Naive thymus-derived CD4-positive, alpha-beta T cell (primary cell): ENCODE results near the gene LMOD2. TPM values are rescaled to one million over a fixed set of nuclear protein-coding genes. Genes with fewer than 3 reads are reported as not detected.

Experiments
- ATAC-seq: fragments of 150-1000 bp; cut with Tn5 transposase; 2 replicates; pipeline ENCODE4 v1.10.0; 2021; ENCODE audit warnings: mild to moderate bottlenecking, moderate library complexity
- CTCF ChIA-PET: fragments of 350-600 bp; sonication (Branson Sonifier 250); formaldehyde crosslinking; loops from one replicate; lab custom pipeline; 2021; ENCODE audit warnings: antibody characterized with exemption; lab: Charles Lee
- POLR2A ChIA-PET: fragments of 350-600 bp; sonication (Branson Sonifier 250); formaldehyde crosslinking; loops from one replicate; lab custom pipeline; 2021; ENCODE audit warnings: antibody characterized with exemption, inconsistent platforms; lab: Charles Lee
- DNase-seq, 9 donors: peaks; one replicate each; pipeline versions ENCODE4 v3.0.0 to v3.0.0-alpha.2; 2020 to 2022; ENCODE audit warnings: mixed read lengths in 1 of 9
- H3K27ac ChIP-seq: one replicate; pipeline ENCODE4 v1.7.0; 2013; ENCODE audit warnings: mild to moderate bottlenecking, low read depth, low read length, moderate library complexity
- H3K27me3 ChIP-seq, 2 donors: one replicate each; pipeline ENCODE4 v1.7.0; 2013; ENCODE audit warnings: low read length in 2 of 2, mild to moderate bottlenecking in 2 of 2, moderate library complexity in 2 of 2; ENCODE audit not compliant: control insufficient read depth in 2 of 2, insufficient read depth in 2 of 2
- H3K36me3 ChIP-seq, 3 experiments: 1 replicate in 2 of 3; 2 replicates in 1 of 3; pipeline ENCODE4 v1.7.0; 2013; ENCODE audit warnings: low read length in 3 of 3, mild to moderate bottlenecking in 3 of 3, moderate library complexity in 1 of 3; ENCODE audit not compliant: insufficient read depth in 3 of 3, control insufficient read depth in 2 of 3
- H3K4me1 ChIP-seq, 2 donors: one replicate each; pipeline ENCODE4 v1.7.0; 2013; ENCODE audit warnings: low read length in 2 of 2, mild to moderate bottlenecking in 2 of 2, moderate library complexity in 1 of 2; ENCODE audit not compliant: control insufficient read depth in 2 of 2, insufficient read depth in 2 of 2
- H3K4me3 ChIP-seq: 2 replicates; pipeline ENCODE4 v1.7.0; 2013; ENCODE audit warnings: mild to moderate bottlenecking, low read length
- H3K9me3 ChIP-seq, 3 experiments: 1 replicate in 2 of 3; 2 replicates in 1 of 3; pipeline ENCODE4 v1.7.0; 2013; ENCODE audit warnings: low read length in 3 of 3; ENCODE audit not compliant: control insufficient read depth in 2 of 3
- H3K27ac Mint-ChIP-seq, 9 donors: one replicate each; pipeline ENCODE4 v1.8.0; 2020 to 2022; ENCODE audit warnings: mixed read lengths in 9 of 9, mild to moderate bottlenecking in 8 of 9, moderate library complexity in 5 of 9, inconsistent platforms in 2 of 9
- H3K27me3 Mint-ChIP-seq, 5 donors: one replicate each; pipeline ENCODE4 v1.8.0; 2021 to 2022; ENCODE audit warnings: mixed read lengths in 5 of 5, mild to moderate bottlenecking in 1 of 5
- H3K36me3 Mint-ChIP-seq, 5 donors: one replicate each; pipeline ENCODE4 v1.8.0; 2020 to 2022; ENCODE audit warnings: mixed read lengths in 5 of 5, mild to moderate bottlenecking in 3 of 5, inconsistent platforms in 1 of 5
- H3K4me1 Mint-ChIP-seq, 7 donors: one replicate each; pipeline ENCODE4 v1.8.0; 2020 to 2022; ENCODE audit warnings: mixed read lengths in 7 of 7, mild to moderate bottlenecking in 3 of 7, inconsistent platforms in 1 of 7
- H3K4me3 Mint-ChIP-seq, 10 donors: one replicate each; pipeline ENCODE4 v1.8.0; 2020 to 2022; ENCODE audit warnings: mild to moderate bottlenecking in 10 of 10, mixed read lengths in 10 of 10, moderate library complexity in 6 of 10, inconsistent platforms in 2 of 10
- H3K9me3 Mint-ChIP-seq, 11 donors: one replicate each; pipeline ENCODE4 v1.8.0; 2020 to 2022; ENCODE audit warnings: mixed read lengths in 11 of 11, mild to moderate bottlenecking in 4 of 11, inconsistent platforms in 1 of 11, moderate library complexity in 1 of 11
- intact Hi-C, 2 donors: fragments of 100-400 bp; cut with micrococcal nuclease; formaldehyde crosslinking; loops; one replicate each; pipeline ENCODE4 v1.15.1; 2023
- polyA plus RNA-seq, 2 donors: library from polyadenylated mRNA; unstranded; fragments of 300-500 nt; fragmentation: Illumina TruSeq; gene quantifications; one replicate each; pipeline ENCODE4 v1.2.3, GENCODE V29; 2021
- total RNA-seq, 6 experiments: library from RNA in 5 of 6; stranded (reverse) in 5 of 6; gene quantifications; 1 replicate in 5 of 6; 2 replicates in 1 of 6; pipeline ENCODE4 v1.2.3 and lab custom pipeline; 2021 to 2026

The LMOD2 gene
- total and polyA plus RNA-seq, 7 experiments from 2014 or later = 0.13 to 0.44 TPM; not detected in 5

GRCh38 chr7:123616223-123616622, 39.4 kb upstream of the LMOD2 start:
- POLR2A ChIA-PET = no interaction called here
- Mint-ChIP-seq H3K4me3 (no peak overlapping the region), H3K9me3 (peaks cover 0 to 1% (median 0%) of the 10 kb centered on the region in 11 donors), H3K4me1 (no peaks in the 10 kb centered on the region), H3K27ac (no peak overlapping the region), H3K36me3 (no peaks in the 10 kb centered on the region), H3K27me3 (peaks cover 5 to 39% (median 26%) of the 10 kb centered on the region in 5 donors)
- Histone ChIP-seq H3K4me3 (no peak overlapping the region), H3K27ac (no peak overlapping the region), H3K9me3 (no peaks in the 10 kb centered on the region), H3K36me3 (no peaks in the 10 kb centered on the region), H3K4me1 (no peaks in the 10 kb centered on the region), H3K27me3 (no peaks in the 10 kb centered on the region)
- ATAC-seq = no peak
- CTCF ChIA-PET = no interaction called here
- intact Hi-C loops = no loop called here
- no peak for DNase-seq

- H3K9me3 Mint-ChIP-seq = no peaks in the 10 kb centered on the region
- no peaks in the 10 kb centered on the region for H3K9me3 ChIP-seq
- no peaks in the 10 kb centered on the region for H3K27me3 ChIP-seq
- H3K27ac Mint-ChIP-seq = no peak overlapping the region
- H3K4me3 ChIP-seq = no peak overlapping the region
- H3K4me1 ChIP-seq = no peaks in the 10 kb centered on the region
- intact Hi-C loops = no loop called here
- ChIA-PET CTCF (no interaction called here), POLR2A (no interaction called here)
- H3K27ac ChIP-seq = no peak overlapping the region
- H3K4me3 Mint-ChIP-seq = no peak overlapping the region
- DNase-seq = no peak
- ATAC-seq = no peak
- H3K36me3 Mint-ChIP-seq = no peaks in the 10 kb centered on the region
- peaks cover 5 to 19% (median 9%) of the 10 kb centered on the region in 5 donors for H3K27me3 Mint-ChIP-seq
- peaks cover 0 to 5% (median 0%) of the 10 kb centered on the region in 7 donors for H3K4me1 Mint-ChIP-seq
- H3K36me3 ChIP-seq = no peaks in the 10 kb centered on the region
Measured at GRCh38 chr7:123621707-123622106, 34.0 kb upstream of the LMOD2 start.

DNA sequence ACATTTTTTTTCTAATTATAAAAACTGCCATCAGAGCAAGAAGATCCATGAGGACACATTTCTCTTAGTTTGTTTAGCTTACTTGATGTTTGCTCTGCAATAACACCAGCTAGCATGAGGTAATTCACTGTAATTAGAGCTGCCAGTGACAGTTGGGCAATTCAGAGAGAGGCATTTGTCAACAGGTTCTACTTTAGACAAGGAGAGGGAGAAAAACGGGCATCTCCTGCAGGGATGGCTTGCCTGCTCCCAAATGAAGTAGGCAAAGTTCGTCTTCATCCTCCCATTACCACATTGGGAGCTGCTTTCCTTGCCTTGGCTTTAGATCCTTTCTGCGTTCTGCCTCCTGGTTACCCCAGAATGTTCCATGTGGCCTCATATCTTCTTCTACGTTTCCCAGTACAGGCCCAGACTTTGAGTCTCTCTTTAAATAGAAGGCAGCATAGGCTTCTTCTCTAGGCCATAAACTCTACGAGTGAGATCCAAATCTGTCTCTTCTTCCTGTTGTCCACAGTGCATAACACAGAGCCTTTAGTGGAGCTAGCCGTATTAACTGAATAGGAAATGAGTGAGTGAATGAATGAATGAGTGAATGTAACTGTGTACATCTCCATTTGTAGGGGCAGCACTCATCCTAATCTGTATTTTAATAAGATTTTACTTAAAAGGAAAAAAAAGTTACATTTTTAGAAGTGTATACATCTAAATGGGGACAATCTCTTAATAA, 32.8 kb upstream of the LMOD2 start:
- Histone ChIP-seq H3K27ac (no peak overlapping the region), H3K9me3 (no peaks in the 10 kb centered on the region), H3K27me3 (no peaks in the 10 kb centered on the region), H3K4me3 (no peak overlapping the region), H3K36me3 (no peaks in the 10 kb centered on the region), H3K4me1 (no peaks in the 10 kb centered on the region)
- intact Hi-C loops = no loop called here
- H3K27ac Mint-ChIP-seq = no peak overlapping the region
- ATAC-seq (no peak), DNase-seq (no peak)
- H3K9me3 Mint-ChIP-seq = no peaks in the 10 kb centered on the region
- H3K4me3 Mint-ChIP-seq = no peak overlapping the region
- POLR2A ChIA-PET = no interaction called here
- no peaks in the 10 kb centered on the region for H3K36me3 Mint-ChIP-seq
- H3K27me3 Mint-ChIP-seq = peaks cover 2 to 18% (median 8%) of the 10 kb centered on the region in 5 donors
- CTCF ChIA-PET = no interaction called here
- peaks cover 0 to 5% (median 0%) of the 10 kb centered on the region in 7 donors for H3K4me1 Mint-ChIP-seq

- CTCF ChIA-PET = interaction anchor here (1.1 to 1.3 kb wide), 3 partner anchors 9 to 248 kb away, joined by 3 to 5 read pairs (median 4); no protein-coding TSS in a partner anchor
- Histone ChIP-seq H3K27ac (no peak overlapping the region), H3K36me3 (no peaks in the 10 kb centered on the region), H3K27me3 (no peaks in the 10 kb centered on the region), H3K9me3 (no peaks in the 10 kb centered on the region), H3K4me1 (no peaks in the 10 kb centered on the region), H3K4me3 (no peak overlapping the region)
- peak in 8 of 9 donors; percentile 19 to 54 (median 30) for DNase-seq
- Mint-ChIP-seq H3K4me3 (no peak overlapping the region), H3K36me3 (no peaks in the 10 kb centered on the region), H3K27ac (no peak overlapping the region), H3K4me1 (peaks cover 0 to 5% (median 0%) of the 10 kb centered on the region in 7 donors), H3K9me3 (no peaks in the 10 kb centered on the region), H3K27me3 (peaks cover 0 to 11% (median 8%) of the 10 kb centered on the region in 5 donors)
- peak; percentile 57 for ATAC-seq
- POLR2A ChIA-PET = no interaction called here
- intact Hi-C loops = loop anchor here (2.0 kb wide), 3 partner anchors 130 to 248 kb away; no protein-coding TSS in a partner anchor
Measured at GRCh38 chr7:123624527-123625183, 31.0 kb upstream of the LMOD2 start.

DNA sequence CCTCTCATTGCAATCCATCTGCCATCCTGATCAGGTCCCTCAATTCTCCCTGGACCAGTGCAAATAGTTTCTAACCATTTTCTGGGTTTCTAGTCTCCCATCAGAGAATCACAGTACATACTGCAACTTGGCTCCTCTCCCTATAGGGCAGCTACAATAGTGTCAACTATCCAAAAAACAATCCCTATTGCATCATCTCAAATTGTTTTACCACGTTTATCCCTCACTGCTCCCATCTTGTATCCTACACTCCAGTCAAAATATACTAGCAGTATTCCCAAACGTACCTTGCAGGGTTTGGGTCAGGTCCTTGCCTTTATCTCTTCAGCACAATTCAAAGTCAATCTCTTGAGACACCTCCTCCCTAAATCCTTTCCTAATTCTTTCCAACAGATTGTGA, 30.4 kb upstream of the LMOD2 start:
- intact Hi-C loops = loop anchor here (2.0 kb wide), 3 partner anchors 130 to 248 kb away; no protein-coding TSS in a partner anchor
- POLR2A ChIA-PET = no interaction called here
- Mint-ChIP-seq H3K27ac (no peak overlapping the region), H3K9me3 (no peaks in the 10 kb centered on the region), H3K4me3 (no peak overlapping the region), H3K36me3 (no peaks in the 10 kb centered on the region), H3K27me3 (peaks cover 0 to 10% (median 6%) of the 10 kb centered on the region in 5 donors), H3K4me1 (peaks cover 0 to 5% (median 0%) of the 10 kb centered on the region in 7 donors)
- no peaks in the 10 kb centered on the region for H3K4me1 ChIP-seq
- H3K4me3 ChIP-seq = no peak overlapping the region
- DNase-seq = no peak
- no peaks in the 10 kb centered on the region for H3K9me3 ChIP-seq
- H3K27me3 ChIP-seq = no peaks in the 10 kb centered on the region
- ATAC-seq = no peak
- H3K36me3 ChIP-seq = no peaks in the 10 kb centered on the region
- H3K27ac ChIP-seq = no peak overlapping the region
- CTCF ChIA-PET = interaction anchor here (1.1 to 1.3 kb wide), 3 partner anchors 8 to 247 kb away, joined by 3 to 5 read pairs (median 4); no protein-coding TSS in a partner anchor

DNA sequence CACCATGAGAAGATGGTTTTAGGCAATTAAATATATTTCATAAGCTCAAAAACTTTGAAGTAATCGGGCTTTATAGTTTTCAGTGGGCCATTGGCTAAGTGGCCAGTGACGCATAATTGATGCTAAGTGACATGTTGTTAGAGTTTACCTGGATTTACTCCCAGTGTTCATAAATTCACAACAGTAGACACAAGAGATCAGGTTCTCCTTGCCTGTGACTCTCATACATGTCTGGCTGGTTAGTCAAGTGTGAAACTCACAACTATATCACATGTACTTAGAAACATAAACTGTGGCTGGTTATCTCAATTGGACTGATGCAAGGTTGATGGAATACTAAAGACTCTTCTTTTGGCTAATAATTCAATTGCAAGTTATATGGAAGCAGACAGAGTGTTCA, 27.8 kb upstream of the LMOD2 start:
- Histone ChIP-seq H3K36me3 (no peaks in the 10 kb centered on the region), H3K4me1 (no peaks in the 10 kb centered on the region), H3K9me3 (no peaks in the 10 kb centered on the region), H3K27me3 (no peaks in the 10 kb centered on the region), H3K4me3 (no peak overlapping the region), H3K27ac (no peak overlapping the region)
- Mint-ChIP-seq H3K27ac (no peak overlapping the region), H3K4me1 (peaks cover 0 to 5% (median 0%) of the 10 kb centered on the region in 7 donors), H3K27me3 (peaks cover 4 to 15% (median 10%) of the 10 kb centered on the region in 5 donors), H3K9me3 (no peaks in the 10 kb centered on the region), H3K36me3 (no peaks in the 10 kb centered on the region), H3K4me3 (no peak overlapping the region)
- ChIA-PET CTCF (no interaction called here), POLR2A (no interaction called here)
- no peak for DNase-seq
- ATAC-seq = no peak
- intact Hi-C loops = no loop called here
